GM21737 (cell line): ENCODE results near the gene MINDY4.

ENCODE experiments used
- ATAC-seq: cut with Tn5 transposase; IDR thresholded peaks from one replicate; pipeline ENCODE4 v1.9.1; 2021; ENCODE audit warnings: mild to moderate bottlenecking, moderate library complexity; ENCODE audit not compliant: unreplicated experiment

Gene MINDY4

GRCh38 chr7:30912021-30912730 is 141.0 kb downstream of the MINDY4 start:
- ATAC-seq: no peak

- ATAC-seq: no peak
These were observed 141.4 kb downstream of the MINDY4 start for GRCh38 chr7:30912731-30912985.

DNA sequence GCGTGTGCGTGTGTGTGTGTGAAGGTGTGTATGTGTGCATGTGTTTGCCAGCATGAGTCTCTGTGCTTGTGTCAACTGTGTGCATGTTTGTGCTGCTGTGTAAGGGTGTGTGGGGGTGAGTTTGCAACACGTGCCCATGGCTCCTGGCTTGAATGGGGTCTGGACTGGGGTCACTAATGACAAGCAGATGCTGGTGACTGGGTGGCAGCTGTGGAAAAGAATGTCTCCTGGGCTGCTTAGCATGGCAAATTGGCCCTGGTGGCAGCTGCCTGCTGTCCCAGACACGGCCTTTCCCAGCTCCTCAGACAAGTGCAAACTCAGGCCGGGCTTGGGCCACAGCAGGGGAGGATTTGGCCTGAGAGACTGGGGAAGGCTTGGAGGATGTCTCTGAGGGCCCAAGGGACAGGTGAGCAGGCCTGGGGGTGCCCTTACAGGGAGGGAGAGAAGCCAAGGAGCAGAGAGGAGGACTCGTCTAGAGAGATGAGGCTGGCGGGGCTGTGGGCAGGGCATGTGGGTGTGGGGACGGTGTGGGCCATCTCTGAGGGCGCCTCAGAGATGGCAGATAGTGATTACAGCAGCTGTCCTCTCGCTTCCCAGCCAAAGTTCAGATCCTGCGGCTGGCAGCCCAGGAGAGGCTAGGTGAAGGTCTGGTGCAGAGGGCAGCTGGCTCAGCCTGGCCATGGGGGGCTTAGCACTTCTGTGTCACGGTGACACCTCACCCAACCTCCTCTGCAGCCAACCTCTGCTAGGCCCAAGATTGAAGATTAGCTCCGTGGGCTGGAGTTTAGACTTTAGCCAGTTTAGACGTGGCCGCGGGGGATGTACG is 142.0 kb downstream of the MINDY4 start:
- ATAC-seq: no peak

- ATAC-seq: no peak
These were observed 142.8 kb downstream of the MINDY4 start for GRCh38 chr7:30913821-30914515.

DNA sequence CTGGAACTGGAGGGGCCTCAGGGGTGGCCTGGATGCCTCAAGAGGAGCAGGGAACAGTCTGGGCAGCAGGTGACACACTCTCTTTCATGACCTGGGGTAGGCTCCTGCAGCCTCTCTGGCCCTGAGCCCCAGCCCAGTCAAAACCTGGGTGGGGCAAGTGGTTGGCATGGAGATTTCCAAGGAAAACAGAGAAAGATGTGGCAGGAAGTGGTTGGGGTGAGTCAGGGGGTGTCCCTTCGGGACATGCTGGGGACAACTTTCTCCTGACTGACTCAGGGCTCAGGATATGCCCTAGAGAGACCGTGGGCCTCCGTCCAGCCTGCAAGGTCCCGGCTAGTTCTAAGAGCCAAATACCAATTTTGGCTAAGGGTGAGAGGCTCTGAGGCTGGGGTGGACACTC is 143.4 kb downstream of the MINDY4 start:
- ATAC-seq: no peak

- no peak for ATAC-seq
These were observed 143.9 kb downstream of the MINDY4 start for GRCh38 chr7:30915005-30915601.

DNA sequence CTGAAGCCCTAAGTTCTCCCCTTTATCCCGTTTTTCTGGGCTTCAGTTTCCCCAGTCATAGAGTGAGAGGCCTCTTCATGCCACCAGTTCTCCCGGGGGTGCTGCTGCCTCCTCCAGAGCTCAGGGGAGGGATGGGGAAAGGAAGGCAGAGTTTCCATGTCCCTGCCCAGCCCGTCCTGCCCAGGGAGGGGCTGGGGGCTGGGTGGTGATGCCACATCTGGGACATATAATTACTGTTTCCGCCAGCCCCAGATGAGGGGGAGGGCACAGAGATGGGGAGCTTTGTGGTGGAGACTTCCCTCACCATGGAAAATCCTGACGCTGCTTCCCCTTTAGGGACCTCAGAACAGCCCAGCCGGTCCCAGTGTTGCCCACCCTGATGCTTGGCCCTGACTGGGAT is 144.5 kb downstream of the MINDY4 start:
- ATAC-seq: no peak

DNA sequence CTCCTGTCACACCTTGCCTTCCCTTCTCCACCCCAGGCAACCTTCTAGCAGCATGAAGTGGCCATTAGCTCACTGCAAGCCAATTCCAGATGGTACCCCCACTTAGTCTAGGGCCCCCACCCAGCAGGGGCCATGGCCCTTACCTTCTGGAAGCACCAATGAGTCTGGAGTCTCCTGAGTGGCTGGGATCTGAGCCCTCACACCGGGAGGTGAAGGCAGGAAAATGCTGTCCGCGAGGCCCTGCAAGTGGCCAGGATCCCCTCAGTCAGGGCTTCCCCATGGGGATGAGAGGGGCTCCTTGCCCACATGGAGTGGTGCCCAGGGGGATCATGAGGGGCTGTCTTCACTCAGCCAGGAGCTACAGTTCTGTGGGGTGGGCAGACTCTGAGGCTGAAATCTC is 145.0 kb downstream of the MINDY4 start:
- ATAC-seq: no peak

- no peak for ATAC-seq
These were observed 145.6 kb downstream of the MINDY4 start for GRCh38 chr7:30916767-30917166.

DNA sequence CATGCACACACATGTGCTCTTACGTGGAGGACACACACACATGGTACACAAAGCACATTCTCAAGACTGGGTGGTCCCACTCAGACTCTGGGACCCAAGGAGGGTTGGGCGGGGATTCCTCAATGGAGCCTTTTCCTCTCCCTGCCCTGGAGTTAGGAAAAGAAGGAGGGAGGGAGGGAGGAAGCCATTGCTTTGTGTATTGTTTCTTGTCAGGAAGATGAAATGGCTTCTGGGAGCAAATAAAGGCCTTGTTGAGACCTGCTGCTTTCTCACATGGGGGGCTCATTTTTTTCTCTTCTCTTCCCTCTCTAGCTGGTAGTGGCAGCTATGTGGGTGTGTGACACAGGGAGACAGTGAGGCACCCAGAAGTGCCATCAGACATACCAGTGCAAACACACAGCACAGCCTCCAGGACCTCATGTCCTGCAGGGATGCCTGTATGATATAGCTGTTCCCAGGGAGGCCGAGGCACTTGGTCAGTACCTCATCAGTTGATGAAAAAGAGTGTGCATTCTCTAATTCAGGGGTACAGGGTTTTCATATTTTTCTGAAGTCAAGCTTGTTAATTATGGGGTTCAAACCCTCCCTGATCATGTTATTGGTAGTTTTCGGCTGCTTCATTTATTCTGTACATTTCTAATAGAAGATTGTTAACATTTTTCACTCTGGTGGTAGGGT is 146.1 kb downstream of the MINDY4 start:
- no peak for ATAC-seq

DNA sequence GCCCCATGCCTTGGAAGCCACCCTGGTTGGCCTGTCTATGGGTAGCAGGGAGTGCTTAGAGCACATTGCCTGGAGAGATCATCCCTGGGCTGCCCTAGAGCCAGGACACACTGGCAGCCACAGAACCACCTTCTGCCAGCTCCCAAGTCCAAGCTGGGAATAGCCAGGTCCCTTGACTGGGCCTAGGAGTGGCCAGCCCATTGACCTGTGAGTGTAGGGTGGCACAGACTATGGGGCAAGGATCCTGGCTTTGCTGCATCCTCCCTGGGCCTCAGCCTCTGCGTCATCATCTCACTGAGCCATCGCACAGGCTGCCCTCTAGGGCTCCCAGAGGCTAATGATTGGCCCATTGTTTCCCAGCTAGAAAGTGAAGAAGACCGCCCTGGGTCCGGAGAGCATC is 147.5 kb downstream of the MINDY4 start:
- no peak for ATAC-seq

DNA sequence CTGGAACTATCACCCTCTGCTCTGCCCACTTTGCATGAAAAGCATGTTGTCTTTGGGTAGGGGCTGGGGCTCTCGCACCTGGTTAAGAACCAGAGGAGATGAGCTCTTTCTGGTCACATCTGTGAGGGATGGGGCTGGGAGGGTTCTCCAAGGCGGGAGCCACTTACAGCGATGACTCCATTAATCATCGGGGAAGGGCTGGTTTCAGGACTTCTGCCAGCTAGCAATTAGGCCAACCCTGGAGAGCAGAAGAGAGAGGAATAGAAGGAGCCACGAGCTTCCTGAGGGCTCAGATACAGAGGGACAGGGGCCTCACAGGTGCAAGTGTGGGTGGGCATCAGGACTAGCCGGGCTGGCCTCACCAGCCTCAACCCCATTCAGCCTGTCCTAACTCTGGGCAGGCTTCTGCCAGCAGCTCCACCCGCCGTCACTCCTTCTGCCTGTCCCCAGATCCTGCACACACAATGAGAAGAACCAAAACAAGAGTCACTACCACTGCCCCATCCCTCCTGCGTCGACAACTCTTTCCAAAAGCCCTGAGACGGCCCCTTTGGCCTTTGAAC is 148.9 kb downstream of the MINDY4 start:
- ATAC-seq: no peak

DNA sequence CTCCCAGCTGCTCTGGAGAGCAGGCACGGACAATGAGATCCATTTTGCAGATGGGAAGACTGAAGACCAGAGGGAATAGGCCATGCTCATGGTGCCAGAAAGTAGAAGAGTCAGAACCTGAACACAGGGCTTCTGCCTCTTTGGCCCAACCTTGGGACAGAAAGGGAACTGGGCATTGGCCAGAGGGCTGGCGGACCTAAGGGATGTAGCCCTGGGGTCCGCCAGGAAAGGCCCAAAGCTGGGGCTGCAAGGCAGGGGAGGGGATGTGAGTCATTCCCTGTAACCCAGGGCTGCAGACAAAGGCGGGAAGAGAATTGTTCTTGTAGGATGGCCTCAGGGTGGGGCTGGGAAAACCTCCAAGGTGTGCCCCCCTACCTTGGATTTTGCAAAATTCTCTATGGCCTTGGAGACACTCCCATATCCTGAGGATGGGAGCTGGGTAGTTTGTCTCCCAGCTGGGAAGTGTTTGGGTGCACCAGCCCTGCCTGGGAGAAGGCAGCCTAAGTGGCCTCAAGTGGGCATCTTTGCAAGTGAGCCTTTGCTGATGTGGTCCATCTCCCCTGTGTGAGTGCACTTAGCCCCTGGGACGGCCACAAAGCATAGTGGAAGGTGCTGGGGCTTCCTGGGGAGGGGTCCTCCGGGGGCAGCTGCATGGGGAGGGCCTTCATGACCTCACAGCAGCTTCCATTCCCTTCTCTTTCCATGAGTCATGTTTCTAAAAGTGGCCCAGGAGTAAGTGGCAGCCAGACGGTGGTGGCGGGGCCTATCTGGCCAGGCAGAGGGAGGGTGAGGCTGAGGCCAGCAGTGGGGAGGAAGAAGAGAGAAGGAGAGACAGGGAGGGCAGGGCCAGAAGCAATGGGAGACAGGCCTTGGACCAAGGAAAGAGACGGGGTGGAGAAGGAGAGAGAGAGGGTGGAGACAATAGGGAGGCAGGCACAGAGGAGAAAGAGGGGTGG is 149.6 kb downstream of the MINDY4 start:
- no peak for ATAC-seq

- no peak for ATAC-seq
These were observed 150.6 kb downstream of the MINDY4 start for GRCh38 chr7:30921540-30922401.

DNA sequence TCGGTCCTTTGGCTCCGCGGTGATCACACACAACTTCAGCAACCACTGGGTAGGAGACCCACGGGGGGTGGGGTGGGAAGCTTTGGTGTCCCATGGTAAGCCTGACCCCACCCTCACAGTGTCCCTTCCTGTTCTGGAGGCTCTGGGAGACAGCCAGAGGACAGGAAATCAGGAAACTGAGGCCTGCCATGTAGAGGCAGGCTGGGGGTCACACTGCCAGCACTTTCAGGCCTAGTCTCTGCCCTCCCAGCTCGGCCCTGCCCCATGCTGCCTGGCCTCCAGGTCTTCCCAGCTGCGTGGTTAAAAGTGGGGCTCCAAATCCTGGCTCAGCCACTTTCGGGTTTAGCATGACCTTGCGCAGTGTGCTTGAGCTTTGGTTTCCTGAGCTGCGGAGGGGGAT is 151.4 kb downstream of the MINDY4 start:
- no peak for ATAC-seq

DNA sequence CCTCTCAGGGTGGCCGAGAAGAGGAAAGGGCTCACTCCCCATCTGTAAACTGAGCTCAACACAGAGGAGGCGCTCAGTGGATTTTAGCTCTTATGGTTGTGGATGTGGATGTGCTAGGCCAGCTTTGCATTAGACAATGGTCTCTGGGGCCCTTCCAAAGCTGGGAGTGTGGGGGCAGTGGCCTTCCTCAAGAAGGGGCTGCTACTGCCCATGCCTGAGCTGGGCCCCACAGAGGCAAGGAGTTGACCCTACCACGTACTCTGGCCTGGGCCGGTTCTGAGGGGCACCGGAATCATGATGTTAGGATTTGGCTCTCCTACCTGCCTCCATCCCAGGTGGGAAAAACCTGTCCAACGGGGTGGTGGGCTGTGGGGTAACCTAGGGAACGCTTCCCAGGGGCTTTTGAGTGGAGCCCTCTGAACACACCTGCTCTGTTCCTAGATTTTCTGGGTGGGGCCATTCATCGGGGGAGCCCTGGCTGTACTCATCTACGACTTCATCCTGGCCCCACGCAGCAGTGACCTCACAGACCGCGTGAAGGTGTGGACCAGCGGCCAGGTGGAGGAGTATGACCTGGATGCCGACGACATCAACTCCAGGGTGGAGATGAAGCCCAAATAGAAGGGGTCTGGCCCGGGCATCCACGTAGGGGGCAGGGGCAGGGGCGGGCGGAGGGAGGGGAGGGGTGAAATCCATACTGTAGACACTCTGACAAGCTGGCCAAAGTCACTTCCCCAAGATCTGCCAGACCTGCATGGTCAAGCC is 152.0 kb downstream of the MINDY4 start:
- ATAC-seq: no peak

DNA sequence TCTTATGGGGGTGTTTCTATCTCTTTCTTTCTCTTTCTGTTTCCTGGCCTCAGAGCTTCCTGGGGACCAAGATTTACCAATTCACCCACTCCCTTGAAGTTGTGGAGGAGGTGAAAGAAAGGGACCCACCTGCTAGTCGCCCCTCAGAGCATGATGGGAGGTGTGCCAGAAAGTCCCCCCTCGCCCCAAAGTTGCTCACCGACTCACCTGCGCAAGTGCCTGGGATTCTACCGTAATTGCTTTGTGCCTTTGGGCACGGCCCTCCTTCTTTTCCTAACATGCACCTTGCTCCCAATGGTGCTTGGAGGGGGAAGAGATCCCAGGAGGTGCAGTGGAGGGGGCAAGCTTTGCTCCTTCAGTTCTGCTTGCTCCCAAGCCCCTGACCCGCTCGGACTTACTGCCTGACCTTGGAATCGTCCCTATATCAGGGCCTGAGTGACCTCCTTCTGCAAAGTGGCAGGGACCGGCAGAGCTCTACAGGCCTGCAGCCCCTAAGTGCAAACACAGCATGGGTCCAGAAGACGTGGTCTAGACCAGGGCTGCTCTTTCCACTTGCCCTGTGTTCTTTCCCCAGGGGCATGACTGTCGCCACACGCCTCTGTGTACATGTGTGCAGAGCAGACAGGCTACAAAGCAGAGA is 152.7 kb downstream of the MINDY4 start:
- ATAC-seq: no peak

- ATAC-seq: no peak
These were observed 153.4 kb downstream of the MINDY4 start for GRCh38 chr7:30924624-30925023.
